ENCODE measurements around the gene NANOS2. TPM values are rescaled to one million over a fixed set of nuclear protein-coding genes. Genes with fewer than 3 reads are reported as not detected.
A peak's percentile ranks its signal among the peaks of the same experiment; 100 is the strongest.
"Not testable (repeated sequence)": the region's sequence is repeated elsewhere in the genome, so short reads cannot be mapped to it uniquely, and the experiment has no call there.

Gene NANOS2
- total RNA-seq, 2 donors from 2014 or later = not detected

DNA sequence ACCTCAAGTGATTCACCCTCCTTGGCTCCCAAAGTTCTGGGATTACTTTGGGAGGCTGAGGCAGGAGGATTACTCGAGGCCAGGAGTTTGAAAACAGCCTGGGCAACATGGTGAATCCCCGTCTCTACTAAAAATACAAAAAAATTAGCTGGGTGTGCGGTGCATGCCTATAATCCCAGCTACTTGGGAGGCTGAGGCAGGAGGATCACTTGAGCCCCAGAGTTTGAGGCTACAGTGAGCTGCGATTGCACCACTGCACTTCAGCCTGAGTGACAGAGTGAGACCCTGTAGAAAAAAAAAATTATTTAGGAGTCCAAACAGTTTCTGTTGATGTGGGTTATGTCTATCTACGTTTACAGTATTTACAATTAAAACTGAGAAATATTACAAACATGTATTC lies 43.8 kb downstream of the NANOS2 start:
- ATAC-seq = no peak
- no peaks in the 10 kb centered on the region for H3K9me3 Mint-ChIP-seq
- DNase-seq (ENCODE audit: low spot score) = no peak
- H3K27me3 Mint-ChIP-seq = peaks cover 10 to 12% of the 10 kb centered on the region in 2 donors
- no peaks in the 10 kb centered on the region for H3K36me3 Mint-ChIP-seq
- H3K4me3 Mint-ChIP-seq = no peak overlapping the region
- peaks cover 0 to under 1% of the 10 kb centered on the region in 2 donors for H3K4me1 Mint-ChIP-seq (ENCODE audit: low read depth in 2 of 2)
- no peak overlapping the region for H3K27ac Mint-ChIP-seq

DNA sequence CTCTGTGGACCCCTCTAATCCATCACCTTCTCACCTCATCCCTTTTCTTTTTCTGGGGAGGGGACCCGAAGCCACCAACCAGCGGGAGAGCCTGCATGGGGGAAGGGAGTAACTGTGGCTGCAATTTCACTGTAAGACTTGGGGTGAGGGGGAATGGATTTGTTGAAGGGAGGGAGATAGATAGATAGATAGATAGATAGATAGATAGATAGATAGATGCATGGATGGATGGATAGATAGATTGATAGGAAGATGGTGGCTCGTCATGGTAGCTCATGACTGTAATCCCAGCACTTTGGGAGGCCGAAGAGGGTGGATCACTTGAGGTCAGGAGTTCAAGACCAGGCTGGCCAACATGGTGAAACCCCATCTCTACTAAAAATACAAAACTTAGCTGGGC lies 47.3 kb downstream of the NANOS2 start:
- ATAC-seq; H3K36me3 Mint-ChIP-seq; DNase-seq (ENCODE audit: low spot score); H3K27ac Mint-ChIP-seq; H3K4me3 Mint-ChIP-seq; H3K9me3 Mint-ChIP-seq: not testable (repeated sequence)
- Mint-ChIP-seq H3K27me3 (peaks cover 9 to 18% of the 10 kb centered on the region in 2 donors), H3K4me1 (ENCODE audit: low read depth in 2 of 2) (peaks cover 14% of the 10 kb centered on the region in 2 donors)

DNA sequence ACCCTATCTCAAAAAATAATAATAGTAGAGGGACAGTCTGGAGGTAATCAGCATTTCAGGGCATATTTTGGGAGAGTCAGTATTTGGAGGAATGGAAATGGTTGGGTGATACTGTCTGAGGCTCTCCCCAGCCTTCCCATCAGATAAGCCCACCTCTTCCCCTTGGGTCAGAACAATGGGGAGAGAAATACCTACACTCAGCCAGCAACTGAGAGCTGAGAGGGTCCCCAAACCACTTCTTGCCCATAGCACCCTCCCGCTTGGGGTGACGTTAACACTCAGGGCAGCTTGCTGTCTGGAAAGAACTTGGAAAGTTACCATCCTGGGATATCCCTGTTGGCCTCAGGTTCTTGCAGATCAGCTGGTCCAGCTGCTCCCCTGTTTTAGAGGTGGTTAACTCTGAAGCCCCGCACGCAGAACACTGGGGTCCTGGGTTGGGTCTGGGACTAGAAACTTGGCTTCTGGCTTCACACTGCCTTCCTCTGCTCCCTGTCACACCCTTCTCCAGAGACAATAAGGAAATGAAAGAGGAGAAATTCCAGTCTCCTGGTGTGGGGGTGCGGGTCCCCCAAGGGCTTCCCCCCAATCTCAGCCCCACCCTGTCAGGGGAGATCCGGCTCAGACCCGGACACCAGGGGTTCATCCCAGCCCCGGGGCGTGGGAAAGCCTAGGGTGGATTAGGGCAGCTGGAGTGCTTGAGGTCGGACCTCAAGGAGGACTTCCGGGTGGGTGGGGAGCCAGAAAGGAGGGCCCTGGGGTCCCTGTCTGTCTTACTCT lies 48.0 kb downstream of the NANOS2 start:
- H3K36me3 Mint-ChIP-seq = peaks cover 4% of the 10 kb centered on the region

DNA sequence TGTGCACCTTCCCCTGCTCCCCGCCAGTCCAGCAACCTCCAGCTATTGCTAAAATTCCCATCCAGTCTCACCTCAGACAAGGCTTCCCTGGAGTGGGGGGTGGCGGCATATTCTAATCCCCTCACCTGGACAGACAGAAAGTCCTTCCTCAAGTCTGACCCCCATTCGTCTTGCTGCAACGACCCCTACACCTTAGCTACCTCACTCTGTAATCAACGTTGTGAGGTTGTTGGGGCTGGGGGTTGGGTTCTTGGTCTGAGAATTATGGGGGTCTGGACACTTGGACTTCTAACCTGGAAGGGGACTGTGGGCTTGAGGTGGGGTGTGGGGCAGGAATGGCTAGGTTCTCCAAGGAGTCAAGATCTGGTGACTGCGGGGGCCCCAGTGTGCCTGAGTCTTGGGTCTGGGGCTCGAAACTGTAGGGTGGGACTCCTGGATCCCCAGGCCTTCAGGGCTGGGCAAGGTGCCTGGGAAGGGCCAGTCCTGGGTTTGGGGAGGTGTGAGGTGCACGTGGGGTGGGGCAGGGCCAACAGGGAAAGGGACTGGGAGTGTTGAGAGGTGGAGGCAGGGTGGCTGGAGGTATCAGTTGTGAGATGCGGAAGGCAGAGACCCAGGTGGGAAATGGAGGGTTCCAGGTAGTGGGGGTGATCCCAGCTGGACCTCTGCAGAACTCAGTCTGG lies 49.2 kb downstream of the NANOS2 start:
- no peak overlapping the region for H3K4me3 Mint-ChIP-seq
- ATAC-seq = no peak
- H3K4me1 Mint-ChIP-seq (ENCODE audit: low read depth in 2 of 2) = peaks cover 19 to 21% of the 10 kb centered on the region in 2 donors

More for the DNA sequence above, 48.0 kb downstream of the NANOS2 start:
- no peak for ATAC-seq
- Mint-ChIP-seq H3K27ac (no peak overlapping the region), H3K4me1 (ENCODE audit: low read depth in 2 of 2) (peaks cover 18 to 19% of the 10 kb centered on the region in 2 donors), H3K9me3 (no peaks in the 10 kb centered on the region), H3K27me3 (peaks cover 9 to 18% of the 10 kb centered on the region in 2 donors), H3K4me3 (no peak overlapping the region)
- no peak for DNase-seq (ENCODE audit: low spot score)

DNA sequence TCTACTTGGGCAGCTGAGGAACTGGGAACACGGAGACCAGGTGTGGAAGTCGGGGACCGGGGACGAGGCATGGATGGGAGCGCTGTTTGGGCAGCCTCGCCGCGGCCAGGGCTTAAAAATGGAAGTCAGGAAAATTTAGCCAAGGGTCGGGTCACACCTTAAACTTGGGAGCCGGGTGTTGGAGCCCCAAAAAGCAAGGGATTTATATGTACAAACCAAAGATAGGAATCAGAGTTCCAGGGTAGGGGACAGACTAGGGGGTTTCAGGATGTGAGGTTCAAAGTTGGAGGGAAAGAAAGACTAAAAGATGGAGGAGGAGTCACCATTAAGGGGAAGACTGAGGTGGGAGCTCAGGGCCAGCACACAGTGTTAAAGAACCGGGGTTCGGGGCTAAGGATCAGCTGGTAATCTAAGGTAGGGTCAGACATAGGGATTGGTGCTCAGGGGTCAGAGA lies 49.9 kb downstream of the NANOS2 start:
- ATAC-seq (no peak), DNase-seq (ENCODE audit: low spot score) (no peak)
- Mint-ChIP-seq H3K4me1 (ENCODE audit: low read depth in 2 of 2) (peaks cover 19 to 21% of the 10 kb centered on the region in 2 donors), H3K27me3 (peaks cover 9 to 18% of the 10 kb centered on the region in 2 donors), H3K4me3 (peak overlapping the region; percentile 95), H3K9me3 (no peaks in the 10 kb centered on the region), H3K36me3 (peaks cover 4% of the 10 kb centered on the region), H3K27ac (no peak overlapping the region)

More for the DNA sequence above, 49.2 kb downstream of the NANOS2 start:
- H3K27ac Mint-ChIP-seq = peak overlapping the region in 1 of 2 donors; percentile 72
- DNase-seq (ENCODE audit: low spot score) = no peak
- H3K27me3 Mint-ChIP-seq = peaks cover 9 to 18% of the 10 kb centered on the region in 2 donors
- H3K9me3 Mint-ChIP-seq = no peaks in the 10 kb centered on the region
- H3K36me3 Mint-ChIP-seq = peaks cover 4% of the 10 kb centered on the region

DNA sequence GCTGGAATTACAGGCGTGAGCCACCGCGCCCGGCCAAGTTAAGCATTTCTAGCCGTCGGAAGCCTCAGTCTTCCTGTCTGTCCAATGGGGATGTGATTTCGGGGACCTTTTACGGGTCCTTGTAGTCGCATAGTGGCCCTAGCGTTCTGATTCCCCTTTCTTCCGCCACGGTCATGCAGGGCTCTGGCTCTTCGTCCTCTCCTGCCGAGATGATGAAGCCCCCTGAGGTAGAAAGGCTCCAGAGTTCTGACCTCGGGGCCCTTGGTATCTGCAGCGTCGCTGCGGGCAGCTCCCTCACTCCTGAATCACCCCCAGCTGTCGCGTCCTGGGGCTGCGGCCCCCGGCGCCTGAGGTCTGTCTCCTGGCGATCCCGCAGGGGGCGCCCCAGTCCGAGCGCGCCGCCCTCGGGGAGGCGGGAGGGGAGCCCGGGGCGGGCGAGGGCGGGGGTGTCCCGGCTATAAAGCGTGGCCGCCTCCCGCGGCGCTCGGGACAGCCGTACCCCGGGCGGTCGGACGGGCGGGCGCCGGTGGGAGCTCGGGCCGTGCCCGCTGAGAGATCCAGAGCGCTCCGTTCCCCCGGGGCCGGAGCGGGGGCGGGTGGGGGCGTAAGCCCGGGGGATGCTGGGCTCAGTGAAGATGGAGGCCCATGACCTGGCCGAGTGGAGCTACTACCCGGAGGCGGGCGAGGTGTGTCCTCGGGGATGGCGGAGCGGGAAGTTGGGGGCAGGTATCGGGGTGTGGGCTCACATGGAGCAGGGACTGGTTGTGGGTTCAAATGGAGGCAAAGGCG lies 50.5 kb downstream of the NANOS2 start, which contains the start of gene FOXA3:
Gene FOXA3, plus strand, starts transcription at position 487 of the 789 bp plus-strand sequence. Its CDS starts 131 bp downstream, at position 618.
- H3K9me3 Mint-ChIP-seq = no peaks in the 10 kb centered on the region

DNA sequence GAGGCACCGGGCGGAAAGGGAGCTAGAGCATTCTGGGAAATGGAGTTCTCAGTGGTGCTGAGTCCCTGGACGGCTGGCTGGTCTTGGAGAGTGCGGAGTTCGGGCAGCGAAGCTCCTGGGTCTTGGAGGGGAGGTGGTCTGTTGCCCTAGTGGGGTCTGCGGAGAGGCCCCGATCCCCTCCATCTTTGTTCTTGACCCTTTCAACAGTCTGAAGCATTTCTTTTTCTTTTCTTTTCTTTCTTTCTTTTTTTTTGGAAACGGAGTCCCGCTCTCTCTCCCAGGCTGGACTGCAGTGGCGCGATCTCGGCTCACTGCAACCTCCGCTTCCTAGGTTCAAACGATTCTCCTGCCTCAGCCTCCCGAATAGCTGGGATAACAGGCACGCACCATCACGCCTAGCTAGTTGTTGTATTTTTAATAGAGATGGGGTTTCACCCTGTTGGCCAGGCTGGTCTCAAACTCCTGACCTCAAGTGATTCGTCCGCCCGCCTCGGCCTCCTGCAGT lies 51.2 kb downstream of the NANOS2 start:
- no peak for ATAC-seq
- Mint-ChIP-seq H3K9me3 (no peaks in the 10 kb centered on the region), H3K27ac (peak overlapping the region; percentile 81 to 95), H3K4me3 (peak overlapping the region; percentile 95), H3K27me3 (peaks cover 9 to 18% of the 10 kb centered on the region in 2 donors), H3K4me1 (ENCODE audit: low read depth in 2 of 2) (peaks cover 21 to 25% of the 10 kb centered on the region in 2 donors), H3K36me3 (peaks cover 4% of the 10 kb centered on the region)
- no peak for DNase-seq (ENCODE audit: low spot score)

More for the DNA sequence above, 50.5 kb downstream of the NANOS2 start, which contains the start of gene FOXA3:
- peak within 1 kb of the TSS; percentile 81 to 95 for H3K27ac Mint-ChIP-seq
- peaks cover 19 to 21% of the 10 kb centered on the region in 2 donors for H3K4me1 Mint-ChIP-seq (ENCODE audit: low read depth in 2 of 2)
- H3K27me3 Mint-ChIP-seq = peaks cover 9 to 18% of the 10 kb centered on the region in 2 donors
- peak; percentile 80 for DNase-seq (ENCODE audit: low spot score)
- ATAC-seq = peak; percentile 56 to 72
- peak within 1 kb of the TSS; percentile 95 for H3K4me3 Mint-ChIP-seq
- H3K36me3 Mint-ChIP-seq = peaks cover 4% of the 10 kb centered on the region

Other genes with a start within 250 kb of the NANOS2 start
- 10 to 100 TPM; 29.0 to 74.0 TPM for gene GIPR, start 246.6 kb downstream of the NANOS2 start, total RNA-seq
- 100 to 1,000 TPM; 389 to 427 TPM for gene SNRPD2, start 222.8 kb downstream of the NANOS2 start, total RNA-seq
- gene QPCTL, start 222.1 kb downstream of the NANOS2 start, total RNA-seq = 10 to 100 TPM in 1 of 2 donors, 1 to 10 TPM in 1; 8.4 to 22.7 TPM
- 10 to 100 TPM; 36.9 to 53.8 TPM for gene FBXO46, start 183.9 kb downstream of the NANOS2 start, total RNA-seq
- not detected for gene MEIOSIN, start 181.3 kb downstream of the NANOS2 start, total RNA-seq
- gene SIX5, start 145.5 kb downstream of the NANOS2 start, total RNA-seq = 1 to 10 TPM; 3.0 to 3.6 TPM
- 10 to 100 TPM; 40.8 to 51.1 TPM for gene DMPK, start 132.3 kb downstream of the NANOS2 start, total RNA-seq
- 10 to 100 TPM; 51.3 to 76.6 TPM for gene DMWD, start 121.9 kb downstream of the NANOS2 start, total RNA-seq
- gene RSPH6A, start 99.5 kb downstream of the NANOS2 start, total RNA-seq = under 1 TPM; 0.38 to 0.98 TPM
- gene SYMPK, start 51.6 kb downstream of the NANOS2 start, total RNA-seq = 100 to 1,000 TPM; 107 to 217 TPM
- gene FOXA3, start 50.5 kb downstream of the NANOS2 start, total RNA-seq = under 1 TPM in 1 of 2 donors, not detected in 1; 0.19 TPM
- gene IRF2BP1, start 28.6 kb downstream of the NANOS2 start, total RNA-seq = 10 to 100 TPM; 14.5 to 18.2 TPM
- 10 to 100 TPM; 10.6 to 14.9 TPM for gene MYPOP, start 12.2 kb downstream of the NANOS2 start, total RNA-seq
- not detected for gene NOVA2, start 59.1 kb upstream of the NANOS2 start, total RNA-seq
- gene CCDC61, start 80.7 kb upstream of the NANOS2 start, total RNA-seq = 10 to 100 TPM; 21.4 to 26.7 TPM
- not detected for gene PGLYRP1, start 108.3 kb upstream of the NANOS2 start, total RNA-seq
- not detected for gene IGFL4, start 126.2 kb upstream of the NANOS2 start, total RNA-seq
- gene IGFL3, start 209.9 kb upstream of the NANOS2 start, total RNA-seq = not detected
- gene IGFL2, start 233.5 kb upstream of the NANOS2 start, total RNA-seq = not detected

Measured in natural killer cell treated with Interleukin-12 subunit alpha and Interleukin-12 subunit beta and Interleukin-15 and Interleukin-18, amount 100 ng/mL, for 72 hours (primary cell).